ENCODE measurements around the gene MYO5A. TPM values are rescaled to one million over a fixed set of nuclear protein-coding genes. Genes with fewer than 3 reads are reported as not detected.

The MYO5A gene
- total RNA-seq, 1 experiment from 2014 or later, result 21.8 TPM

- Histone ChIP-seq H4K20me1 (ENCODE audit: control insufficient read depth, insufficient read depth, insufficient read length) (no peaks in the 10 kb centered on the region), H4K91ac (ENCODE audit: insufficient read length, low read depth, low read length) (no peak overlapping the region), H3K4me1 (ENCODE audit: insufficient read depth, low read length) (no peaks in the 10 kb centered on the region), H3K18ac (ENCODE audit: insufficient read length, low read depth, low read length) (no peak overlapping the region), H3K27me3 (ENCODE audit: insufficient read depth, low read length) (no peaks in the 10 kb centered on the region), H2BK5ac (ENCODE audit: insufficient read length, low read length) (no peak overlapping the region), H3K4ac (ENCODE audit: low read depth, low read length) (no peak overlapping the region), H2BK20ac (ENCODE audit: low read depth, low read length, poor library complexity, severe bottlenecking) (no peak overlapping the region), H3K56ac (ENCODE audit: insufficient read length, low read depth, low read length) (no peak overlapping the region), H3T11ph (ENCODE audit: low read length) (no peak overlapping the region), H4K8ac (replicated peaks; ENCODE audit: insufficient read length, low read depth, low read length) (no peak overlapping the region), H3K9me3 (ENCODE audit: control insufficient read depth, low read depth, low read length) (no peaks in the 10 kb centered on the region), H2BK15ac (ENCODE audit: low read depth, low read length) (no peak overlapping the region), H2BK120ac (ENCODE audit: low read depth, low read length, poor library complexity, severe bottlenecking) (no peak overlapping the region), H3K27ac (ENCODE audit: insufficient read length, low read depth, low read length) (no peak overlapping the region), H3K23me2 (ENCODE audit: insufficient read length, low read depth, low read length, poor library complexity, severe bottlenecking) (no peaks in the 10 kb centered on the region), H2AK5ac (ENCODE audit: insufficient read length, low read length) (no peak overlapping the region), H3K14ac (ENCODE audit: insufficient read depth, low read length) (no peak overlapping the region), H2AFZ (ENCODE audit: low read length) (no peak overlapping the region), H2BK12ac (ENCODE audit: insufficient read length, low read depth, low read length) (no peak overlapping the region), H3K4me2 (ENCODE audit: insufficient read depth, insufficient read length, low read length) (no peak overlapping the region), H3K23ac (ENCODE audit: insufficient read length, low read depth, low read length) (no peak overlapping the region), H3K79me2 (ENCODE audit: insufficient read depth, low read length) (no peaks in the 10 kb centered on the region), H3K9ac (ENCODE audit: extremely low read depth, insufficient read length, low read length) (no peak overlapping the region), H3K79me1 (ENCODE audit: insufficient read depth, low read depth, low read length, poor library complexity, severe bottlenecking) (no peaks in the 10 kb centered on the region), H4K5ac (ENCODE audit: insufficient read length, low read depth, low read length) (no peak overlapping the region)
- Mint-ChIP-seq H3K27me3 (ENCODE audit: low read depth) (no peaks in the 10 kb centered on the region), H3K4me1 (peaks cover 12 to 16% of the 10 kb centered on the region in 2 experiments), H3K4me3 (no peak overlapping the region), H3K9me3 (peaks cover 0 to 2% of the 10 kb centered on the region in 2 experiments; a peak in 1 of 5 replicates), H3K36me3 (ENCODE audit: insufficient read depth in 1 of 3, low read depth in 3 of 3) (no peaks in the 10 kb centered on the region), H3K27ac (no peak overlapping the region)
- no CpG with 5 or more reads among the region's 2 CpGs for WGBS (ENCODE audit: extremely low coverage, insufficient read length, low lambda C conversion rate)
- DNase-seq, result no peak
- no peak for TF ChIP-seq CTCF (conservative IDR thresholded peaks at IDR 0.05)
Measured at GRCh38 chr15:52301265-52301847, 227.3 kb downstream of the MYO5A start.
